HG03103 (cell line): ENCODE results near the gene XPR1.
"Not testable (repeated sequence)": the region's sequence is repeated elsewhere in the genome, so short reads cannot be mapped to it uniquely, and the experiment has no call there.

Experiments used
- ATAC-seq: cut with Tn5 transposase; IDR thresholded peaks from one replicate; pipeline ENCODE4 v1.9.1; 2021; ENCODE audit warnings: low read depth; ENCODE audit not compliant: unreplicated experiment

Gene XPR1

DNA sequence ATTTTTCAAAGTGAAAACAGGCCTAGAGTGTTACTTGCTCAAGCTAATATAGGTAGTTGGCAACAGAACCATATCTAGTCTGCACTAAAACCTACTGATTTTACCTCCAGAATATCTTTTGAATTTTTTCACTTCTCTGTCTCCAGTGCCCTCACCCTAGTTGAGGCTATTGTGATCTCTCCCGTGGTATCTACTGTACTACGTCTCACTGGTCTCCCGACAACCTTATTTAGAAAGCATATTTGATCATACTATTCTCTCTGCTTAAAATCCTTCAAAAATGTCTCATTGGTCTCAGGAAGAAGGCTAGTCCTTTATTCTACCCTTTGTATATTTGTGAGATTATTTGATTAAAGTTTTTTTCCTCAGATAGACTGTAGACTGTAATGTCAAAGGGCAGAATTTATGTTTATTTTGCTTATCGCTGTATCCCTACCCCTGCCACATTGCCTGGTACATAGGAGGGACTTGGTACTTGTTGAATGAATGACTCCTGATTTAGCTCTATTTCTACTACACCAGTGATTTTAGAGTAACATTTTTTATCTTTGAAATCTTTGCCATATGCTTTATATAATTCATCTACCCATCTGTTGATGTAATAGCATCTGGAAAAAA is 145.4 kb downstream of the XPR1 start:
- no peak for ATAC-seq

- no peak for ATAC-seq
Measured at GRCh38 chr1:180778782-180779398, 147.1 kb downstream of the XPR1 start.

DNA sequence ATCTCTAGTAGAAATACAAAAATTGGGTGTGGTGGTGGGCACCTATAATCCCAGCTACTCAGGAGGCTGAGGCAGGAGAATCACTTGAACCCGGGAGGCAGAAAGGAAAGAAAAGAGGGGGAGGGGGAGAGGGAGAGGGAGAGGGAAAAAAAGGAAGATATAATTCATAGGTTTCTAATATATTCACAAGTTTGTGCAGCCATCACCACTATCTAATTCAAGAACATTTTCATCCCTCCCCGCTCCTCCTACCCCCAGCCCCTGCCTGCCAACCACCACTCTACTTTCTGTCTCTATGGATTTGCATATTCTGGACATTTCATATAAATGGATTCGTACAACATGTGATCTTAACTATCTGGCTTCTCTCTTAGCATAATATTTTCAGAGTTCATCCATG is 147.8 kb downstream of the XPR1 start:
- ATAC-seq: no peak

GRCh38 chr1:180781718-180782117 is 149.9 kb downstream of the XPR1 start:
- no peak for ATAC-seq

- no peak for ATAC-seq
Measured at GRCh38 chr1:180785291-180785690, 153.5 kb downstream of the XPR1 start.

DNA sequence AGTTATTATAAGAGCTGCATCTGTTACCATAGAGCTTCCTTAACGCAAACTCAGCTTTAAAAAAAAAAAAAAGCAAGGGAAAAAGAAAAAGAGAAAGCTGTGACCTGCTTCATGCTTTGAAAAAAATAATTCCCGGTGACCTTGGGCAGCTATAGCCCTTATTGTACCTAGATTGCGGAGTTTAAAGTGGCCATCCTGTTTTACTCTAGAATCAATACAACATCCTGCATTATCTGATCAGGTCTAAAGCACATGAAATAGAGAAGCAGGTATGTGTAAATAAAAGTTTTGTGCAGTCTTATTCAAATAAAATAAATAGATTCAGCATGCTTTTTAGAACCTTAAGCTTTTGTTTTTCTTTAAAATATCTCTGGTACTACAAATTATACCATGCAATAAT is 154.1 kb downstream of the XPR1 start:
- ATAC-seq: no peak

DNA sequence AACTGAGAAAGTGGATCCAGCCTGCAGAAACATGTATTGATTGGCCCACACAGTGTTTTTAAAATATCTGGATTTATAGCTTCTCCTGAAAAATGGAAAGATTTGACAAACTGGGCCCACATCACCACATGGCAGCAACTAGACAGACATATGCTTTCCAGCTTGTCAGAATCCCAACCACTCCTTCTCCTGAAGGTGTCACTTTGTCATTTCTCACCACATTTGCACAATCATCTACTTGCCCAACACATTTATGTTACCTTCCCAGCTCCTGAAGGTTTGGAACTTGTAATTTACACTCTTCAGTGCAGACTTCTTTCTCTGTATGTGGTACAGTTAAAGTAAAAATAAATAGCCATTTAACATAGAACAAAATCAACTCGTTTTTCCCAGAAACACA is 154.8 kb downstream of the XPR1 start:
- ATAC-seq: no peak

- no peak for ATAC-seq
Measured at GRCh38 chr1:180787628-180788307, 155.9 kb downstream of the XPR1 start.

DNA sequence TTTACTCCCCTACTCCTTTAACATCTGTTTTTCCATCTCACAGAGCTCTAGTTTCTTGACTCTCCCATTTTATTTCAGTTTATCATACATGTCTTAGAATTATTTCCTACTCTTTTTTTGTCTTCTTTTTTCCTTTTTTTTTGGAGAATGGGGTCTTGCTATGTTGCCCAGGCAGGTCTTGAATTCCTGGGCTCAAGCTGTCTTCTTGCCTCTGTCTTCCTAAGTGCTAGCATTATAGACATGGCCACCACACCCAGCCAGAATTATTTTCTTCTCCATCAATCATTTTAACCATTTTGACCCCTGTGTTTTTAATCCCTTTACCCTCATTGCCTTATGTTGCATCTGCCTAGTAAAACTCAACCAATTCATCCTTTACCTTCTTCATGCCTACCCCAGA is 157.6 kb downstream of the XPR1 start:
- no peak for ATAC-seq

DNA sequence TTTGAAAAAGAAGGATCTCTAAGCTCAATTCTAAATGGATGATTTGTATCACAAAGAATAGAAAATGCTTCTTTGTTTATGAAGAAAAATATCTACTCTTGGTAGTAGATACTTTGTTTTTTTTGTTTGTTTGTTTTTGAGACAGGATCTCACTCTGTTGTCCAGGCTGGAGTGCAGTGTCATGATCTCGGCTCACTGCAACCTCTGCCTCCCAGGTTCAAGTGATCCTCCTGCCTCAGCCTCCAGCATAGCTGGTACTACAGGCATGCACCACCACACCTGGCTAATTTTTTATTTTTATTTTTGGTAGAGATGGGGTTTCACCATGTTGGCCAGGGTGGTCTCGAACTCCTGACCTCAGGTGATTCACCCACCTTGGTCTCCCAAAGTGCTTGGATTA is 159.3 kb downstream of the XPR1 start:
- ATAC-seq: not testable (repeated sequence)

DNA sequence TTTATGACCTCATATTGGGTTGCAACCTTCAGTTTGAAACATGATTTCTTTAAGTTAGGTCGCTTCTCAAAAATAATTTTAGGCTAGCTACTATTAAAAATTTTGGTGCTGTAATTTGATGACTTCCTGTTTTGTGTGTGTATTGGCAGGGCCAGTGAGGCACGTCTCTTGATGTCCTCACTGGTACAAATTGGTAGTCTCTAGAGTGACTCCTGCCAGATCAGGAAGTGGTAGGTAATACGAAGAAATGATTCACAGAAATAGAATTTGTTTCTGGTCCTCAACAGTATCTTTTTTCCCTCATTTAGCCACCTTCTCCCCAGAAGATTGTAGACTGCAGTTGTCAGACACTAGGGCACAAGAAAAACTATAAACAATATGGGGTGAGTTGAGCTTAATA is 160.0 kb downstream of the XPR1 start:
- no peak for ATAC-seq

- ATAC-seq: no peak
Measured at GRCh38 chr1:180793451-180793850, 161.6 kb downstream of the XPR1 start.

DNA sequence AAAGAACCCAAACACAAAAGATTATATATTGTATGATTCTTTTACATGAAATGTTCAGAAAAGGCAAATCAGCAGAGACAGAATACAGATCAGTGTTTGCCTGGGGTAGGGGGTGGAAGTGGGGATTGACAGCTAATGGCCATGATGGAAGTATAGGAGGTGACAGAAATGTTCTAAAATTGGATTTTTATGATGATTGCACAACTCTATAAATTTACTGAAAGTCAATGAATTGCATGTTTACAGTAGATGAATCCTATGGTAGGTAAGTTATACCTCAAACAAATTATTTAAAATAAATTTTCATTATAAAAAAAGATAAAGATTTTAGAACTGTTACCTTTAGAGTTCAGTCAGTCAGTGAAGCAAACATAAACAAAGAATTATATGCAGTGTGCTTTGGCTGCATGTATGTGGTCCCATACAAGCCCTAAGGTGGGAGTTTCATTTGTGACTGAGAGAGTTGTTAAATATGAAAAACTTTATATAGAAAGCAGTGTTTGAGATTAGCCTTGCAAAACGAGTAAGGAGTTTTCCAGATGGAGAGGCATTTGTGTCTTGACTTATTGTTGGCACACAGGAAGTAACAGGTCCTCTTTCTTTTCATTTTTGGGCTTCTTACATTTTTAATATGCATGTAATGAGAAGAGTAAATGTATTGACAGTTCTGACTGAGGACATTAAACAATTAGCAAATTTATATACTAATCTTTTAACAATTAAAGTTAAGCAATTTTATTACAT is 165.2 kb downstream of the XPR1 start:
- ATAC-seq: no peak

- no peak for ATAC-seq
Measured at GRCh38 chr1:180800945-180801344, 169.1 kb downstream of the XPR1 start.

GRCh38 chr1:180802813-180803212 is 171.0 kb downstream of the XPR1 start:
- ATAC-seq: no peak

DNA sequence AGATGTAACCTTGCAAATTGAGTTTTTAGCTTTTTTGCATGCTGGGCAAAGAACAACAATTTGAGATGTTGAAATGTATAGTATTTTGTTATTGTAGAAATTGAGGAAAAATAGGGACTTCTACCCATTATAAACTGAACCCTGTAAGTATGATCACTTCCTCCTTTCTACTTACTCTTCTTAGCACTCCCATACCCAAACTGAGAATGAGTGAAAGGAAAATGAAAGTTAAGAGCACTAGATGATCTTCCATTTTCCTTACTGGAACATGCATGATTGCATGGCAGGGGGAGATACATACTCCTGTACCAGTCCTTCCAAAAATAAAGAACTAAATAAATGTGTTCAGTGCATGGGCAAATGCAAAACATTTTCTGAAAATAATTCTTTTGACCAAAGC is 173.5 kb downstream of the XPR1 start:
- no peak for ATAC-seq

GRCh38 chr1:180811298-180811697 is 179.5 kb downstream of the XPR1 start:
- ATAC-seq: no peak

DNA sequence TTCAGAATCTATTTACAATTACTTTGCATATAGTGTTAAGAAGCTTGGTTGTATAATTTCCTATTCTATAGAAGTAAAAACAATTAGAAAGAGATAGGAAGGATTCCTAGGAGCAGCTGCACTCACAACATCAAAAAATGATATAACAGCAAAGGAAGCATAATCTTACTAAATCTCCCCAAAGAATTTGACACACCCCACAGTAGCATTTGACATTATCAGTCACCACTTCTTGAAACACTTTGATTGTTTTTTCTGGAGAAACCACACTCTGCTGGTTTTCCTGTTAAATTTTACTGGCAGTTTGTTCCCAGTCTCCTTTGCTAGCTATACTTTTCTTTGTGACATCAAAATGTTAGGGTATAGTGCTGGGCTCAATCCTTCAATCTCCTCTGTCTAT is 180.1 kb downstream of the XPR1 start:
- no peak for ATAC-seq

DNA sequence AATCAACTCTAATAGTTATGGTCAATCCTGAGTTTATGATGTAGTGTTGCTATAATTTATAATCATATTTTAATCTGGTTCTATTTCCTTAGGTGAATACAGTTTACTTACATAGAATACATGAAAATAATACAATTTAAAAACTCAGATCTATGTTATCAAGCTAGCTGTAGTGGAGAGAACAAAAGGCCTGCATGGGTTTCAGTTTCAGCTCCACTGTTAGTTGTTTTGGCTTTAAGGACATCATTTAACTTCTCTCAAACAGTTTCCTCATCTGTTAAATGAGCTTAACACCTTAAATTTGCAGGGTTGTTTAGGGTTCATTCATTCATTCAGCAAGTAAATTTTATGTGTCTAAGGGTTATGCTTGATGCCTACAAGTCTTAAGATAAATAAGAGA is 182.4 kb downstream of the XPR1 start:
- no peak for ATAC-seq

DNA sequence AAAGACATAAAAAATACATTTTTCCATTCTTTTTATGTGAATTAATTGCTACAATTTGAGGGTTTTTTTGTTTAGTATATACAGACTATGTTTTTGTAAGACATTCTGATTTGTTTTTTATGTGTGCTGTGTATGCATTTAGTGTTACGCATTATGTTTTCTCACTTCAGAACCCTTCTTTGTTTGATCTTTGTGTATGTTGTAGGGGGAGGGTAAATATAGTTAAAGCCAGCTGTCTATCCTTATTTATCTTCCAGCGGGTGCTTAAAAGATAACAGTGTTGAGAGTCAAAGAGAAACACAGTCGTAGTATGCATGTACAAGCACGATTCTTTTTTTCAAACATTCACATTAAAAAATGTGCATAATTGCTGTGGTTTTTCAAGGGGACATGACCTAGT is 183.4 kb downstream of the XPR1 start:
- ATAC-seq: no peak

GRCh38 chr1:180816132-180816531 is 184.3 kb downstream of the XPR1 start:
- ATAC-seq: no peak
